Measurements from ENCODE around the gene FYB2.
A peak's percentile ranks its signal among the peaks of the same experiment; 100 is the strongest.

Gene FYB2

DNA sequence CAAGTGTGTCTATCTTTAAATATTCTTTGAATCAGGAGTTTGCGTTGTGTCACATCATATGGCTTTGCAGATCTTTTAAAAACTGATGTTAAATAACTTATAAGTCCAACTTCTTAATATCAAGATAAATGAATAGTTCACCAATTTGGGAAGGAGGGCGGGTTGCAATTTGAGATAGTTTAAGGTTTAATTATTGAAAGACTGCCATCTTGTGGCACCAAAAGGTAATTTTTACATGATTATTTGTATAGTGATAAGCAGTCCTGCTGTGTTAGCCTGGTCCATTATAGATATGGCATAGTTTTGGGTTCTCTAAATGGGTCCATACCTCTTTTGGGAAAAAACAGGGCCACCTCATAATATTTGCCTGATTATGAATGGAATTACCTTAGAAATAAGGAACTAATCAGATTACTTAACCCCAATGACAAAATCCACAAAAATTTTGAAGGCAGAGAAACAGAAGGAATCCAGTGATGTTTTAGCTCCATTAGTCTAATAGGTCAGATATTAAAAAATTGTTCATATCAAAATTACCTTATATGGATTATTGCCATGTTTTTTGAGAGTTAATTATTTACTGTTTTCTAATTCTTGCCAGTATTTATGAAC lies 109.8 kb downstream of the FYB2 start:
- DNase-seq = peak; percentile 78

DNA sequence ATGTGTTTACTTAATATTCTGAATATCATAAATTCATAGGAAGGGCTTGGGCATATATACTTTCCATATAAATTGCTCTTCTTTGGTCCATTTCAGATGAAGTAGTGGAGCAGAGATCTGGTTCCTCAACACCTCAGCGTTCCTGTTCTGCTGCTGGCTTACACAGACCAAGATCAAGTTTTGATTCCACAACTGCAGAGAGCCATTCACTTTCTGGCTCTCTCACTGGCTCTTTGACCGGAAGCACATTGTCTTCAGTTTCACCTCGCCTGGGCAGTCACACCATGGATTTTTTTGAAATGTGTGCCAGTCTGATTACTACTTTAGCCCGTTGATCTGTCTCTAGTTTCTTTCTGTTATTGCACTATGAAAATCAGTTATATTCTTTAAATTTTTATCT lies 111.8 kb downstream of the FYB2 start:
- DNase-seq = no peak

DNA sequence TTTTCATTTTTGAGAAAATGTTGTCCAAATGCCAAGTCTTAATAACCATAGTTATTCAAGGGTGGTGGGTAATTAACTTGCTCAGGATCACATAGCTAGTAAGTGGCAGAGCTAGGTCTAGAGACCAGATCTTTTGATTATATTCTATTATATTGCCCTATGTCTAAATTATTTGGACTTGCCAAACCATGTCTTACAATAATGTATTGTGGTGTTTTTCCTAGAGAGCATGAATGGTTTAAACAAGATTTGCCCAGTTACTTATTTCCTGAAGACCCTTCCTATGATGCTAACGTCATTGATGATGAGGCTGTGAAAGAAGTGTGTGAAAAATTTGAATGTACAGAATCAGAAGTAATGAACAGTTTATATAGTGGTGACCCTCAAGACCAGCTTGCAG lies 115.5 kb downstream of the FYB2 start:
- DNase-seq = no peak

DNA sequence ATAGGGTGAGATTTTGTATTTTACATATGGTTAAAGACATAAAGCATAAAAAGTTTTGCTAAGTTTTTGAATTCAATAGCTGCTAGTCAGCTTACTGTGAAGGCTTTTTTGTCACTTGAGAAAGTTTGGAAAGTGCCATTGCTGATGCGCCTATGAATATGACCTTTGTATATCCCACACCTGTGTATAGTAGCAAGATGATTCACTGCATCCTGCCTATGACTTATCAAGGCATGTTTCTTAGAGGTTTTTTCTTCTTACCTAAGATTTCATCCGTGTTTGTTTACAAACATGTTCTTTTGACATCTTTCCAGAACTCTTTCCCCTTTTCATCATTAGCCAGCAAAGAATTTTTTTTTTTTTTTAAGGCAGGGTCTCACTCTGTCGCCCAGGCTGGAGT lies 122.5 kb downstream of the FYB2 start:
- DNase-seq = no peak

DNA sequence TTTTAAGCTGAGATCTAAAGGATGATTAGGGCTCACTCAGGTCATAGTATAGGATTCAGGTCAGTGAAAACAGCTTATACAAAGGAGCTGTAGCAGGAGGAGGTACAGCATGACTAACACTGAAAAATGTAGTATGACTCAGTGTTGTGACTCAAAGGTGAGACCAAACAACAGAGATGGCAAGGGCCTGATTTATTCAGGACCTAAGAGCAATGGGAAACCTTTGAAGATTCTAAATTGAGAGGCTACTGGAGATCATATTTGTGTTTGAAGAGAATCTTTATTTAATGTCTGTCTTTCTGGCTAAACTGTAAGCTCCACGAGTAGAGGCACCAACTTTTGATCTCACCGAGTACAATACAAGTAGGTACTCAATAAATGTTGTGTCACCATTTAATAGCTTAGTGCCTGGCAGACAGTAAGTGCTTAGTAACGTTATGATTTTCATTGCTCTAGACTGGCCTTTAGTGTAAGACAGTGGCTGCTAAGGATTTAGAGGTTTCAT lies 130.6 kb downstream of the FYB2 start:
- DNase-seq = no peak

DNA sequence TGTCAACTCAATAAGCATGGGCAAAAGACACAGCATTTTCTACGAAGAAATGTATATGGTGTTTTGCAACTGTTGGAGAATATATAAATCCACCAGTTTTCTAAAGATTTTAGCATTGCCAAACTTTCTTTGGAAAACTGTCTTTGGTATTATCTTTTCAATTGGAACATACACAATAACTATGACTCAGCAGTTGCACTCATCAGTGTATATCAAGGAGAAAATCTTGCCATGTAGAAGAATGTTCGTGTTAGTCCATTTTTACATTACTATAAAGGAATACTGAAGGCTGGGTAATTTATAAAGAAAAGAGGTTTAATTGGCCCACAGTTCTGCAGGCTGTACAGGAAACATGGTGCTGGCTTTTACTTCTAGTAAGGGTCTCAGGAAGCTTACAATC lies 133.0 kb downstream of the FYB2 start:
- no peak for DNase-seq

DNA sequence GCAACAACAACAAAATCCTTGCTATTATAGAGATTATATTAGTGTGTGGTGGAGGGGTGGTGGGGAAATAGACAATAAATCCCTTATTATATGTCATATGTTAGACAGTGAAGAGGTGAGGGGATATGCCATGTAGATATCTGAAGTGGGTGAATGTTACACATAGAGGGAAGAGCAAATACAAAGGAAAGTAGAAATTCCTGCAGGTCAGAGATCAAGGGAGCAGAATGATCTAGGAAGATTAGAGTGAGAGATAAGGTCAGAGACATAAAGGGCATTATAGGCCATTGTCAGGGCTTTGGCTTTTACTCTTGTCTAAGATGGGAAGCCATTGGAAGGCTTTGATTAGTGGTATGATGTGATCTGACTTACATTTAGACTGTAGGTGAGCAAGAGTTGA lies 135.6 kb downstream of the FYB2 start:
- DNase-seq = no peak

DNA sequence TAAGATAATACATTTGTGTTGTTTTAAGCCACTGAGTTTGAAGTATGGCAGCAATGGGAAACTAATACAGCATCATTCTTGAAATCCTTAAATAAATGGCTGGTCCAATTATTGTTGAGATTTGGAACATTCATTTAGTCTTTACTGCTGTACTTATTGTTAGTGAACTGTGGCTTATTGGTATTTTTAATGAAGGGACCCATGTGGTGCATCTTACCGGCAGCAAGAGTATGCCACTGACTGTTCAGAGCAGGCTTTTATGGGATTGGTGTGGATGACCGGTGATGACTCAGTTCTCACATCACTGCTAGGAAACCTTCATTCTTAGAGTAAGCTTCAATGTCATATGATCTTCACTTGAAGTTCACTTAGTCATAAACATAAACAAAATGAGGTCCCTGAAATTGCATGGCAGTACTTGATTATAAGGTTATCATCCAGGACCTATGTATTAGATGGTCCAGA lies 142.6 kb downstream of the FYB2 start:
- DNase-seq = no peak

DNA sequence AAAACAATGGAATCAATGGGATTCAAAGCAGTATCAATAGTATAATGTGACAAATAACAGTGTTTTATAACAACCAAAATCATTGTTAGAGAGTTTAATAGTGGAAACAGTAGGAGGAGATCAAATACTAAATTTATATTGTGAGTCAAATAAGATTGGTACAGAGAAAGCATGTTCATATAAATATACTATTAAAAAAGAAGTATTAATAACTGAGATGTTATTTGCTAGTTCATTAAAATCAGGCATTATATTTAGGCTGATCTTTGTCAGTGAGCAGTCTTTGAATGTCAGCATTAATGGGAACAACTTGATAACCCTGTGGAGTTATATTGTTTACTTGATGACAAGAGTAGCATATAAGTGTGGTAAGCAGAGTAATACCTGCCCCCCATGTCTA lies 143.4 kb downstream of the FYB2 start:
- no peak for DNase-seq

DNA sequence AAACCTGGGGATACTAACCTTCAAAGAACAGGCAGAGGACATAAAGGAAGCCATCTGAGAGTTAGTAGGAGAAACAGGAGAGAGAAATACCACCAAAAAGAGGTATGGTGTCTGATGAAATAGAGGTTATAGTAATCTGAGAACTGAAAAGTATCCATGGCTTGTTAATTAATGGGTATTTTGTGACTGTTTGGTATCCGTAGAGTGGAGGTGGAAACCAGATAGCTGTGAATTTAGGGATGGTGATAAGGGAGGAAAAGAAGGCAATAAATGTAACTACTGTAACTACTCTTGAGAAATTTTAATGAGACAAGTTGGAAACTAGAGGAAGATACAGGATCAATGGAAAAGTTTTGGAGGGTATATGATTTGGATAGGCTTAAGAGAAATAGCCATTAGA lies 146.6 kb downstream of the FYB2 start:
- no peak for DNase-seq

DNA sequence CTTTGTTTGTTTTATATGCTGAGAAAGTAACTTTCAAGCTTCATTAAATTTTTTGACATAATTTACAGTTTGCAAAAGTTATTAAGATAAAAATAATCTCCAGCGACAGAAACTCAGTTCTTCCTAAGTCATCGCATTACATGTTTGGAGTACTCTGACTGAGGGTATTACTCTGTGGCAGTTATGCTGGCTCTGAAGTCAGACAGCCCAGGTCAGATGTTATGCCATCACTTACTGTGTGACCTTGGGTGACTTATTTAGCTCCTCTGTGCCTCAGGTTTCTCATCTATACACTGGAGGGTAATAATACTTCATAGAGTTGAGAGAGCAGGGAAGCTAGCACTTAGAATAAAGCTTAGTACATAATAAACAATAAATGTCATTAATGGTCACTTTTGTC lies 147.7 kb downstream of the FYB2 start:
- DNase-seq = no peak

DNA sequence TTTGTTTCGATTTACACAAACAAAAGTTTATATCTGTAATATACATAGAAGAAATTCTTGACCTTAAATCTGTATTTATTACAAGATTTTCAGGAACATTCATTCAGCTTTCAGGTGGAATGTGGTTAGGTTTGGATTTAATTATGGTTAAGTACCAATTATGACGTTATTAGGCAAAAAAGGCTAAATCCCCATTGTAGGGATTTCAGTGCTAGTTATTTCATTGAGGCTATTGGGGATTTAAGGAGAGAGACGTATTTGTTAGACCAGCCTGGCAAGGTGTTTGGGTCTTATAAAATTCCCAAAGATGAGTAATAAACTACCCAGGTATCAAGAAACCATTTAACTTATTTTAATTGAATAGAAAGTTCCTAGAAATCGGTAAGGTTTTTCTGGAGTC lies 148.1 kb downstream of the FYB2 start:
- no peak for DNase-seq

DNA sequence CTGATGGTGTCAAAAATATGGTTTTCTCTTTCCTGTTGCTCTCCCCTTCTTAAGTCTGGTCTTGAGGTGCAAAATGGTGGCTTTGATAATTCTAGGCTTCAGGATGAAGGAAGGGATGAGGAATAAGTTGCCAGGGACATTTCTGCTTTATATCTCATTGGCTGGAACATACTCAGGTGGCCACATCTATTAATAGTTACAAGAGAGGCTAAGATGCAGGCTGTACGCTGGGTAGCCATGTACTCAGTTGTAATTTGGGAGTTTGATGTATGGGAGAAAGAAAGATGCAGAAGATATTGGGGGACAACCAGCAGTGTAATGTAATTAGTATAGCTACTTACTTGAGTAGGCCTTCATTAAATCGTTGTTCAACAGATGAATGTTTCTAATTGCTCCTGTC lies 148.9 kb downstream of the FYB2 start:
- no peak for DNase-seq

All from NCI-H2029 (cell line).